PC-9 (cell line): Measurements from ENCODE around the gene SKAP2.

Experiments used
- EZH2 ChIP-seq: fragments of 200-600 bp; sonication (generic); IDR thresholded peaks from 2 replicates; pipeline ENCODE4 v1.8.0; 2017; ENCODE audit warnings: antibody characterized with exemption, low read depth
- TF ChIP-seq, protein P1 (sequence below): fragments of 200-600 bp; sonication (generic); conservative IDR thresholded peaks from 2 replicates; pipeline ENCODE4 v1.6.1; 2017; ENCODE audit warnings: mixed run types, antibody characterized with exemption, mild to moderate bottlenecking, moderate library complexity

- TF ChIP-seq, protein P1, sequence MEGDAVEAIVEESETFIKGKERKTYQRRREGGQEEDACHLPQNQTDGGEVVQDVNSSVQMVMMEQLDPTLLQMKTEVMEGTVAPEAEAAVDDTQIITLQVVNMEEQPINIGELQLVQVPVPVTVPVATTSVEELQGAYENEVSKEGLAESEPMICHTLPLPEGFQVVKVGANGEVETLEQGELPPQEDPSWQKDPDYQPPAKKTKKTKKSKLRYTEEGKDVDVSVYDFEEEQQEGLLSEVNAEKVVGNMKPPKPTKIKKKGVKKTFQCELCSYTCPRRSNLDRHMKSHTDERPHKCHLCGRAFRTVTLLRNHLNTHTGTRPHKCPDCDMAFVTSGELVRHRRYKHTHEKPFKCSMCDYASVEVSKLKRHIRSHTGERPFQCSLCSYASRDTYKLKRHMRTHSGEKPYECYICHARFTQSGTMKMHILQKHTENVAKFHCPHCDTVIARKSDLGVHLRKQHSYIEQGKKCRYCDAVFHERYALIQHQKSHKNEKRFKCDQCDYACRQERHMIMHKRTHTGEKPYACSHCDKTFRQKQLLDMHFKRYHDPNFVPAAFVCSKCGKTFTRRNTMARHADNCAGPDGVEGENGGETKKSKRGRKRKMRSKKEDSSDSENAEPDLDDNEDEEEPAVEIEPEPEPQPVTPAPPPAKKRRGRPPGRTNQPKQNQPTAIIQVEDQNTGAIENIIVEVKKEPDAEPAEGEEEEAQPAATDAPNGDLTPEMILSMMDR: no peak
- TF ChIP-seq EZH2: no peak
These were observed 205.3 kb downstream of the SKAP2 start for GRCh38 chr7:26659121-26659520.
